Ishikawa (cell line): Measurements from ENCODE around the gene AKAP8L.

ENCODE experiments used
- CEBPB ChIP-seq: IDR thresholded peaks from 2 replicates; pipeline ENCODE4 v1.6.1; 2012
- CREB1 ChIP-seq: IDR thresholded peaks from 2 replicates; pipeline ENCODE4 v1.6.1; 2012; ENCODE audit warnings: low read depth
- EGR1 ChIP-seq: IDR thresholded peaks from 2 replicates; pipeline ENCODE4 v1.6.1; 2012
- EP300 ChIP-seq: IDR thresholded peaks from 2 replicates; pipeline ENCODE4 v1.6.1; 2012; ENCODE audit warnings: borderline replicate concordance
- FOXM1 ChIP-seq: IDR thresholded peaks from 2 replicates; pipeline ENCODE4 v1.6.1; 2012; ENCODE audit warnings: low read depth, borderline replicate concordance
- NFIC ChIP-seq: IDR thresholded peaks from 2 replicates; pipeline ENCODE4 v1.6.1; 2012
- RAD21 ChIP-seq: IDR thresholded peaks from 2 replicates; pipeline ENCODE4 v1.6.1; 2012; ENCODE audit warnings: low read depth
- REST ChIP-seq: IDR thresholded peaks from 2 replicates; pipeline ENCODE4 v1.6.1; 2012; ENCODE audit warnings: low read depth, mild to moderate bottlenecking
- TAF1 ChIP-seq: IDR thresholded peaks from 2 replicates; pipeline ENCODE4 v1.6.1; 2012; ENCODE audit warnings: low read depth, mild to moderate bottlenecking
- TCF12 ChIP-seq: IDR thresholded peaks from 2 replicates; pipeline ENCODE4 v1.6.1; 2012; ENCODE audit warnings: low read depth
- TEAD4 ChIP-seq: IDR thresholded peaks from 2 replicates; pipeline ENCODE4 v1.6.1; 2012
- YY1 ChIP-seq: IDR thresholded peaks from 2 replicates; pipeline ENCODE4 v1.6.1; 2012; ENCODE audit warnings: low read depth
- ZBTB7A ChIP-seq: IDR thresholded peaks from 2 replicates; pipeline ENCODE4 v1.6.1; 2012; ENCODE audit warnings: low read depth
- TF ChIP-seq, protein P1 (sequence below): IDR thresholded peaks from 2 replicates; pipeline ENCODE4 v1.6.1; 2012
- TF ChIP-seq, protein P2 (sequence below): IDR thresholded peaks from 2 replicates; pipeline ENCODE4 v1.6.1; 2012

AKAP8L gene

GRCh38 chr19:15456441-15456840 lies 37.7 kb upstream of the AKAP8L start:
- TF ChIP-seq CREB1: no peak
- no peak for TF ChIP-seq TAF1
- no peak for TF ChIP-seq ZBTB7A
- no peak for TF ChIP-seq YY1
- TF ChIP-seq EP300: no peak
- no peak for TF ChIP-seq NFIC
- TF ChIP-seq, protein P1, sequence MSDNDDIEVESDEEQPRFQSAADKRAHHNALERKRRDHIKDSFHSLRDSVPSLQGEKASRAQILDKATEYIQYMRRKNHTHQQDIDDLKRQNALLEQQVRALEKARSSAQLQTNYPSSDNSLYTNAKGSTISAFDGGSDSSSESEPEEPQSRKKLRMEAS: no peak
- TF ChIP-seq REST: no peak
- no peak for TF ChIP-seq FOXM1
- TF ChIP-seq RAD21: no peak
- TF ChIP-seq CEBPB: no peak
- TF ChIP-seq TEAD4: no peak
- no peak for TF ChIP-seq EGR1
- TF ChIP-seq TCF12: no peak
- TF ChIP-seq, protein P2, sequence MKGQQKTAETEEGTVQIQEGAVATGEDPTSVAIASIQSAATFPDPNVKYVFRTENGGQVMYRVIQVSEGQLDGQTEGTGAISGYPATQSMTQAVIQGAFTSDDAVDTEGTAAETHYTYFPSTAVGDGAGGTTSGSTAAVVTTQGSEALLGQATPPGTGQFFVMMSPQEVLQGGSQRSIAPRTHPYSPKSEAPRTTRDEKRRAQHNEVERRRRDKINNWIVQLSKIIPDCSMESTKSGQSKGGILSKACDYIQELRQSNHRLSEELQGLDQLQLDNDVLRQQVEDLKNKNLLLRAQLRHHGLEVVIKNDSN: no peak

- TF ChIP-seq EP300 (no peak), FOXM1 (no peak), RAD21 (no peak), CREB1 (no peak), REST (no peak), CEBPB (no peak), TAF1 (no peak), TEAD4 (no peak), TCF12 (no peak), EGR1 (no peak), NFIC (no peak), YY1 (no peak), ZBTB7A (no peak)
- TF ChIP-seq, protein P2: no peak
- TF ChIP-seq, protein P1: no peak
Observed at GRCh38 chr19:15455996-15456395, 37.2 kb upstream of the AKAP8L start.

- TF ChIP-seq EGR1 (no peak), CEBPB (no peak), EP300 (no peak), REST (no peak), ZBTB7A (no peak), TAF1 (no peak), FOXM1 (no peak), CREB1 (no peak), TEAD4 (no peak), YY1 (no peak), TCF12 (no peak), RAD21 (no peak), NFIC (no peak)
- TF ChIP-seq, protein P2: no peak
- TF ChIP-seq, protein P1: no peak
Observed at GRCh38 chr19:15453906-15454860, 35.4 kb upstream of the AKAP8L start.
